GM19043 (cell line): Measurements from ENCODE around the gene INO80D.
"Not testable (repeated sequence)": the region's sequence is repeated elsewhere in the genome, so short reads cannot be mapped to it uniquely, and the experiment has no call there.

Experiments
- ATAC-seq: cut with Tn5 transposase; IDR thresholded peaks from one replicate; pipeline ENCODE4 v1.9.1; 2021; ENCODE audit warnings: low read depth; ENCODE audit not compliant: unreplicated experiment

Gene INO80D

GRCh38 chr2:206085742-206086445 lies at the start of gene INO80D:
Gene INO80D (minus strand): TSS chr2:206086174. CDS start chr2:206063016, 23,158 bp downstream.
- peak; percentile 81 for ATAC-seq

- no peak for ATAC-seq
Measured at GRCh38 chr2:206127656-206128055, 41.7 kb upstream of the INO80D start.

- no peak for ATAC-seq
Measured at GRCh38 chr2:206125901-206126300, 39.9 kb upstream of the INO80D start.

- ATAC-seq = not testable (repeated sequence)
Measured at GRCh38 chr2:206122569-206122968, 36.6 kb upstream of the INO80D start.

GRCh38 chr2:206116278-206116677 lies 30.3 kb upstream of the INO80D start:
- ATAC-seq = no peak

- ATAC-seq = no peak
Measured at GRCh38 chr2:206115026-206115578, 29.1 kb upstream of the INO80D start.

- ATAC-seq = no peak
Measured at GRCh38 chr2:206112846-206113547, 27.0 kb upstream of the INO80D start.

GRCh38 chr2:206112108-206112507 lies 26.1 kb upstream of the INO80D start:
- no peak for ATAC-seq

GRCh38 chr2:206108713-206109112 lies 22.7 kb upstream of the INO80D start:
- no peak for ATAC-seq

GRCh38 chr2:206105541-206105940 lies 19.6 kb upstream of the INO80D start:
- ATAC-seq = no peak

GRCh38 chr2:206105038-206105437 lies 19.1 kb upstream of the INO80D start:
- ATAC-seq = no peak

GRCh38 chr2:206098872-206099271 lies 12.9 kb upstream of the INO80D start:
- ATAC-seq = not testable (repeated sequence)

- ATAC-seq = no peak
Measured at GRCh38 chr2:206098471-206098870, 12.5 kb upstream of the INO80D start.

GRCh38 chr2:206096876-206097275 lies 10.9 kb upstream of the INO80D start:
- ATAC-seq = no peak

- no peak for ATAC-seq
Measured at GRCh38 chr2:206095536-206096332, 9.8 kb upstream of the INO80D start.

- no peak for ATAC-seq
Measured at GRCh38 chr2:206092297-206092696, 6.3 kb upstream of the INO80D start.

- no peak for ATAC-seq
Measured at GRCh38 chr2:206088248-206088647, 2.3 kb upstream of the INO80D start.

GRCh38 chr2:206086716-206087350 lies 859 bp upstream of the INO80D start:
- no peak for ATAC-seq

GRCh38 chr2:206084870-206085741 lies 868 bp downstream of the INO80D start:
- peak; percentile 18 for ATAC-seq
